ENCODE results near the gene INPP4B. TPM values are rescaled to one million over a fixed set of nuclear protein-coding genes. Genes with fewer than 3 reads are reported as not detected.

INPP4B gene
- total and polyA plus RNA-seq, 2 experiments from 2014 or later, result 20.3 to 27.5 TPM

GRCh38 chr4:142164767-142165500 lies 681.2 kb downstream of the INPP4B start:
- Histone ChIP-seq H3K4me1 (ENCODE audit: insufficient read depth) (no peaks in the 10 kb centered on the region), H3F3A (ENCODE audit: insufficient read depth) (no peaks in the 10 kb centered on the region), H3K79me2 (ENCODE audit: insufficient read depth) (no peaks in the 10 kb centered on the region), H3K9me2 (ENCODE audit: insufficient read depth) (no peaks in the 10 kb centered on the region), H3K4me3 (no peak overlapping the region), H3K27ac (no peak overlapping the region), H2AFZ (no peak overlapping the region), H3K9me3 (ENCODE audit: low read depth) (no peaks in the 10 kb centered on the region), H3K36me3 (ENCODE audit: low read depth) (peaks cover 5% of the 10 kb centered on the region; the same call in 1 of the 2 replicates), H3K4me2 (ENCODE audit: unreplicated experiment) (no peak overlapping the region), H3K9ac (no peak overlapping the region), H4K20me1 (ENCODE audit: insufficient read depth) (no peaks in the 10 kb centered on the region), H3K27me3 (replicated peaks; ENCODE audit: insufficient read depth) (no peaks in the 10 kb centered on the region)
- TF ChIP-seq EZH2 (IDR thresholded peaks at IDR 0.05; ENCODE audit: insufficient read depth, poor library complexity, severe bottlenecking) (no peak), EZH2phosphoT487 (IDR thresholded peaks at IDR 0.05; ENCODE audit: insufficient read depth, low read depth) (no peak)
- in situ Hi-C loops (cut with MboI), result no loop called here
- 83 to 93% methylated on average over 4 of the region's 4 CpGs for WGBS, 2 experiments (ENCODE audit: low coverage in 1 of 2, low lambda C conversion rate in 2 of 2, missing lambda C conversion rate in 2 of 2)
- no peak for DNase-seq

- 86% methylated on average over 3 of the region's 3 CpGs for WGBS, 2 experiments (ENCODE audit: low coverage in 1 of 2, low lambda C conversion rate in 2 of 2, missing lambda C conversion rate in 2 of 2)
- no peak overlapping the region for H3K9ac ChIP-seq
- TF ChIP-seq EZH2phosphoT487 (IDR thresholded peaks at IDR 0.05; ENCODE audit: insufficient read depth, low read depth) (no peak), EZH2 (IDR thresholded peaks at IDR 0.05; ENCODE audit: insufficient read depth, poor library complexity, severe bottlenecking) (no peak)
Measured at GRCh38 chr4:142161086-142161485, 685.0 kb downstream of the INPP4B start.

GRCh38 chr4:142160509-142160908 lies 685.6 kb downstream of the INPP4B start:
- no peaks in the 10 kb centered on the region for H3K27me3 ChIP-seq (replicated peaks; ENCODE audit: insufficient read depth)
- no peak for TF ChIP-seq EZH2phosphoT487 (IDR thresholded peaks at IDR 0.05; ENCODE audit: insufficient read depth, low read depth)
- TF ChIP-seq EZH2 (IDR thresholded peaks at IDR 0.05; ENCODE audit: insufficient read depth, poor library complexity, severe bottlenecking), result no peak
- WGBS, 2 experiments (ENCODE audit: low coverage in 1 of 2, low lambda C conversion rate in 2 of 2, missing lambda C conversion rate in 2 of 2), result 96 to 100% methylated on average over 2 of the region's 2 CpGs

More at GRCh38 chr4:142161086-142161485, 685.0 kb downstream of the INPP4B start:
- Histone ChIP-seq H3K4me2 (ENCODE audit: unreplicated experiment) (no peak overlapping the region), H3K27ac (no peak overlapping the region), H3K27me3 (replicated peaks; ENCODE audit: insufficient read depth) (no peaks in the 10 kb centered on the region), H3K9me3 (ENCODE audit: low read depth) (no peaks in the 10 kb centered on the region), H3K4me3 (no peak overlapping the region), H3K9me2 (ENCODE audit: insufficient read depth) (no peaks in the 10 kb centered on the region), H2AFZ (no peak overlapping the region), H3K79me2 (ENCODE audit: insufficient read depth) (no peaks in the 10 kb centered on the region), H3F3A (ENCODE audit: insufficient read depth) (no peaks in the 10 kb centered on the region), H4K20me1 (ENCODE audit: insufficient read depth) (no peaks in the 10 kb centered on the region), H3K36me3 (ENCODE audit: low read depth) (peaks cover 13% of the 10 kb centered on the region), H3K4me1 (ENCODE audit: insufficient read depth) (no peaks in the 10 kb centered on the region)
- DNase-seq, result no peak
- in situ Hi-C loops (cut with MboI), result no loop called here

GRCh38 chr4:142158980-142159379 lies 687.1 kb downstream of the INPP4B start:
- H3K9me2 ChIP-seq (ENCODE audit: insufficient read depth), result 0 out of 2 replicates have a peak, but pooled peaks cover 3% of the 10 kb centered on the region
- no peaks in the 10 kb centered on the region for H3K9me3 ChIP-seq (ENCODE audit: low read depth)
- in situ Hi-C loops (cut with MboI), result no loop called here
- H3K79me2 ChIP-seq (ENCODE audit: insufficient read depth), result no peaks in the 10 kb centered on the region
- no peak overlapping the region for H3K4me3 ChIP-seq
- DNase-seq, result no peak
- no peak overlapping the region for H3K4me2 ChIP-seq (ENCODE audit: unreplicated experiment)
- TF ChIP-seq EZH2 (IDR thresholded peaks at IDR 0.05; ENCODE audit: insufficient read depth, poor library complexity, severe bottlenecking), result no peak
- no peak for TF ChIP-seq EZH2phosphoT487 (IDR thresholded peaks at IDR 0.05; ENCODE audit: insufficient read depth, low read depth)
- H3K36me3 ChIP-seq (ENCODE audit: low read depth), result peaks cover 13% of the 10 kb centered on the region
- H2AFZ ChIP-seq, result no peak overlapping the region
- H3K27ac ChIP-seq, result no peak overlapping the region
- no peaks in the 10 kb centered on the region for H3K4me1 ChIP-seq (ENCODE audit: insufficient read depth)
- no peaks in the 10 kb centered on the region for H3K27me3 ChIP-seq (replicated peaks; ENCODE audit: insufficient read depth)
- 98 to 100% methylated on average over 2 of the region's 2 CpGs for WGBS, 2 experiments (ENCODE audit: low coverage in 1 of 2, low lambda C conversion rate in 2 of 2, missing lambda C conversion rate in 2 of 2)
- no peaks in the 10 kb centered on the region for H3F3A ChIP-seq (ENCODE audit: insufficient read depth)
- H4K20me1 ChIP-seq (ENCODE audit: insufficient read depth), result no peaks in the 10 kb centered on the region
- no peak overlapping the region for H3K9ac ChIP-seq

More at GRCh38 chr4:142160509-142160908, 685.6 kb downstream of the INPP4B start:
- H3K4me3 ChIP-seq, result no peak overlapping the region
- no peak overlapping the region for H2AFZ ChIP-seq
- no peak overlapping the region for H3K4me2 ChIP-seq (ENCODE audit: unreplicated experiment)
- H3K9me3 ChIP-seq (ENCODE audit: low read depth), result no peaks in the 10 kb centered on the region
- H4K20me1 ChIP-seq (ENCODE audit: insufficient read depth), result no peaks in the 10 kb centered on the region
- in situ Hi-C loops (cut with MboI), result no loop called here
- H3F3A ChIP-seq (ENCODE audit: insufficient read depth), result no peaks in the 10 kb centered on the region
- H3K36me3 ChIP-seq (ENCODE audit: low read depth), result peaks cover 13% of the 10 kb centered on the region
- 0 out of 2 replicates have a peak, but pooled peaks cover 2% of the 10 kb centered on the region for H3K9me2 ChIP-seq (ENCODE audit: insufficient read depth)
- no peaks in the 10 kb centered on the region for H3K4me1 ChIP-seq (ENCODE audit: insufficient read depth)
- no peak overlapping the region for H3K27ac ChIP-seq
- no peak overlapping the region for H3K9ac ChIP-seq
- H3K79me2 ChIP-seq (ENCODE audit: insufficient read depth), result no peaks in the 10 kb centered on the region
- DNase-seq, result no peak

All from GM23248 (cell line).